Amniotic stem cell (primary cell): ENCODE measurements around the gene CD160.
"Not testable (repeated sequence)": the region's sequence is repeated elsewhere in the genome, so short reads cannot be mapped to it uniquely, and the experiment has no call there.

Experiments used
- DNase-seq: peaks from one replicate; lab custom pipeline; 2025; lab: John Stamatoyannopoulos, UW

The CD160 gene

GRCh38 chr1:145710291-145711027 lies 8.8 kb upstream of the CD160 start:
- DNase-seq, result no peak

- no peak for DNase-seq
Observed at GRCh38 chr1:145711213-145711651, 8.1 kb upstream of the CD160 start.

DNA sequence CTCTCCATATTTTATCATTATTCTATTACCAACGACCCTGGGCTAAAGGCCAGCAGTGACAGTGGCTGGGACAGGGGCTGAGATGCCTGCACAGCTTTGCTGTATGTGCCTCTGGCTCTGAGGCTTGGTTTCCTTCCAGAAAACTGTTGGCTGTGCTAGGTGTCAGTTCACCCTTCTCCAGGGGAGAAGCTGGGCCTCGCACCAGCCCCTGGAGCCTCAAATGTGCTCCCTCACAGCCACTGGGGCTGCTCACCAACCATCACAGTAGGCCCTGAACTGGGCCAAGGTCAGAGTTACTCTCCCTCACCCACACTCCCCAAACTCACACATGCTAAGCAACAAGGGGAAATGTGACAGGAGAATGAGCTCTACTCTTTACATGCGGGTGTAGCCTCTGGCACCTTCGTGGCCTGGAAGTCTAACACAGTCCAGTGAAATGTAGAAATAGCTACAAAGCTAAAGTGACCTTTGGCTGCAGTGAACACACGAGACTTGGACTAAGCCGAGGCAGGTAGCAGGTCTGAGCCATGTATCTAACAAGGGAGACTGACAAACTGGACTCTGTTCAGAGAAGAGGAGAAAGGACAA lies 4.7 kb upstream of the CD160 start:
- DNase-seq, result no peak

DNA sequence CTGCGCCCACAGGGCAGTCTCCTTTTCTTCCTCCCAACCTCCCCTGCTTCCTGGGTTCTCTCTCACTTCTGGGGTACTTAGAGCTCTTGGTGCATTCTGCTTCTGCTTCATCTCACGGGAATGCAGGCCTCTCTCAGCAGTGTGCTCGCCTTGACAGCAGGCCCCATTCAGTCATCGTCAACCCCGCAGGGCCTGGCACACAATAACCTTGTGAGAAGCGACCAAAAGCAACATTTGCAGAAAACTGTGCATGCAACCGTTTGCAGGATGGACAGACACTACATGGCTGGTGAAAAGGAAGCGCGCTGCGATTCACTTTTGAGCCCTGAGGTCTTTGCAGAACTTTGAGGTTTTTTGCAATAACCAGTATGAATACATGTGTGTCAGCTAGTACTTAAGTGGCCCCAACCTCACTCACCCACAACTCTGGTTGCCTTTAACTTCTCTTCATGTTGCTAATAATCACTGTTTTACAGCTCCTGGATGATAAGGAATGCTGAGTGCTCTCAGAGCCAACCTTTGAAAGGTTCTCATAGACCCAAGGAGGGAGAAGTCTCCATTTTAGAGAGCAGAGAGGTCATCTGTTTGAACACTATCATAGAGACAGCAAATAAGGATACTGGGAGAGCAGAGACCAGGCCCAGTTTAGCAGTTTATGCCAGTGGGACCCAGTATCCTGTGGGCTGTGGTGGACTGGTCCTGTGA lies 2.5 kb upstream of the CD160 start:
- no peak for DNase-seq

GRCh38 chr1:145717833-145718232 lies 1.5 kb upstream of the CD160 start:
- no peak for DNase-seq

GRCh38 chr1:145718465-145718864 lies 834 bp upstream of the CD160 start:
- not testable (repeated sequence) for DNase-seq

DNA sequence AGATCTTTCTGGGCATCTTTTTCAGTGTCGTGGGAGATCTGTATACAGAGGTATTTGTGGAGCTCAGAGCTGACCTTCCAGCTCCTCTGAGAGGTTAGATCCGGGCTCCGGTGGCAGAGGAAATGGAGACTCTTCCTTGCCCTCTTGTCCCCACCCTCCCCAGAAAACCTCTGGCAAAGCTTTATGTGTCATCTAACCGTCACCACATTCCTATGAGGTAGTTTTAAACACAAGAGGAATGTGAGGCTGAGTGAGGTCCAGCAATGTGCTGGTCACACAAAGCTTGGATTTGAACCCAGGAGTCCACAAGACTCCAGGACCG lies 1.2 kb downstream of the CD160 start:
- no peak for DNase-seq

GRCh38 chr1:145720878-145721671 lies 1.8 kb downstream of the CD160 start:
- DNase-seq, result peak; percentile 18

DNA sequence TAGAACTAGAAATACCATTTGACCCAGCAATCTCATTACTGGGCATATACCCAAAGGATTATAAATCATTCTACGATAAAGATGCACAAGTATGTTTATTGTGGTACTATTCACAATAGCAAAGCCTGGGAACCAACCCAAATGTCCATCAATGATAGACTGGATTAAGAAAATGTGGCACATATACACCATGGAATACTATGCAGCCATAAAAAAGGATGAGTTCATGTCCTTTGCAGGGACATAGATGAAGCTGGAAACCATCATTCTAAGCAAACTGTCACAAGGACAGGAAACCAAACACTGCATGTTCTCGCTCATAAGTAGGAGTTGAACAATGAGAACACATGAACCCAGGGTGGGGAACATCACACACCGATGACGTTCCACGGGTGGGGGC lies 6.9 kb downstream of the CD160 start:
- DNase-seq, result not testable (repeated sequence)

DNA sequence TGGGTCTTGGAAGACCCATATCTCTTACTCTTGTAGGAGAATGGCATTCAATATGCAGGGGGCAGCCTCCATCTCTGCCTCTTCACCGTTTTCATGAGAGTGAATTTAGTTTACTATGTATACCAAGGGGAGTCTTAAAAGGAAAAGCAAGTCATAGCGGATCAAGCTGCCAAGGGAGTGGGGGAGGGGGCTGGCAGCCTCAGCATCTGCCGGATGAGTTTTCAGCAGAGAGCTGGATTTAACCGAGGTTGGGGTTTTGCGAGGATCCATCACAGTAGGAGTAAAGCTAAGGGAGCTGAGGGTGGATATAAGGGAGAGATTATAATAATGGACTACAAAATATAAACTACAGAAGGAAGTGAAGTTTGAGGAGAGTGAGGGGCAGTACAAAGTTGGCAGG lies 9.9 kb downstream of the CD160 start:
- DNase-seq, result no peak

GRCh38 chr1:145729666-145730436 lies 10.6 kb downstream of the CD160 start:
- DNase-seq, result no peak

GRCh38 chr1:145730467-145730866 lies 11.2 kb downstream of the CD160 start:
- no peak for DNase-seq

GRCh38 chr1:145730900-145731299 lies 11.6 kb downstream of the CD160 start:
- no peak for DNase-seq

GRCh38 chr1:145736191-145736590 lies 16.9 kb downstream of the CD160 start:
- no peak for DNase-seq

GRCh38 chr1:145740269-145740668 lies 21.0 kb downstream of the CD160 start:
- DNase-seq, result peak; percentile 65

DNA sequence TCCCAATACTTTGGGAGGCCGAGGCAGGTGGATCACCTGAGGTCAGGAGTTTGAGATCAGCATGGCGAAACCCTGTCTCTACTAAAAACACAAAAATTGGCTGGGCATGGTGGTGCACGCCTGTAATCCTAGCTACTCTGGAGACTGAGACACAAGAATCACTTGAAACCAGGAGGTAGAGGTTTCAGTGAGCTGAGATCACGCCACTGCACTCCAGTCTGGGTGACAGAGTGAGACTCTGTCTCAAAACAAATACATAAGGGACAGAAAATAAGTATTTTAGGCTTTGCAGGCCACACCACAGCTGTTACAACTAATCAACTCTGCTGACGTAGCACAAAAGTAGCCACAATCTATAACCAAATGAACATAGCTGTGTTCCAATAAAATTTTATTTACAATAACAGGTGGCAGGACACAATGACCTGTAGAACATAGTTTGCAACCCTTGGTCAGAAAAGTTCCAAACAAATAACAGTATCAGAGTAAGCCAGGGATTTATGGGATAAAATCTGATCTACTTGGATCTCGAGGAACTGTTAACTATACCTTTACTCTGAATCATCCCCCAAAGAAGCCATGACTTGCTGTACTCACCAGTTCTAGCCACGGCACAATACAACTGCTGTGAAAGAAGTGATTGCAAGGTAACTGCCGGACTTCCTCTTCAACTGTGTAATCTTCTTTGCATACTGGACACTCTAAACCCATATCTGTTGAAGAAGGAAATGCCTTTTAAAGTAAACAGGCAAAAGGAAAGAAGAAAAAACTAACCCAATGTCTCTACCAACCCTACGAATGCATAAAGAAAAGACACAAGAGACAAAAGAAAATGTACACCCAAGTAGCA lies 28.3 kb downstream of the CD160 start:
- DNase-seq, result no peak

DNA sequence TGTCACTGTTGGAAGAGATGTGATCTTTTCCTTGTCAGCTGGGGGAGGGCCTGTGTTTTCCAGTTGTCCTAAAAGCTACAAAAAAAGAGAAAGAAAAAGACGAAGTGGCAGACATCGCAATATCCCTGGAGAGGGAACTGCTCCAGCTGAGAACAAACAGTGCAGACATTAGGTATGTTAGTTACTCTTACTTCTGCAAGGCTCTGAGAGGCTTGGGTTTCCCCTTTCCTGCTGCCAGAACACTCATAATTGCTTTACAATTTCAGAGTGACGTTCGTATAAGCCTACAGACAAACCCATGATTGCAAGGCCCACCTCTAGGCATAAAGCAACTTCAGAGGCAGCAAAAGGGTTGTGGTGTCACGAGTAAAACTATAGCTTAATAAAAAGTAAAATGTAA lies 31.1 kb downstream of the CD160 start:
- DNase-seq, result no peak

GRCh38 chr1:145751491-145752037 lies 32.3 kb downstream of the CD160 start:
- DNase-seq, result peak; percentile 76

- DNase-seq, result no peak
Observed at GRCh38 chr1:145757420-145757819, 38.1 kb downstream of the CD160 start.

DNA sequence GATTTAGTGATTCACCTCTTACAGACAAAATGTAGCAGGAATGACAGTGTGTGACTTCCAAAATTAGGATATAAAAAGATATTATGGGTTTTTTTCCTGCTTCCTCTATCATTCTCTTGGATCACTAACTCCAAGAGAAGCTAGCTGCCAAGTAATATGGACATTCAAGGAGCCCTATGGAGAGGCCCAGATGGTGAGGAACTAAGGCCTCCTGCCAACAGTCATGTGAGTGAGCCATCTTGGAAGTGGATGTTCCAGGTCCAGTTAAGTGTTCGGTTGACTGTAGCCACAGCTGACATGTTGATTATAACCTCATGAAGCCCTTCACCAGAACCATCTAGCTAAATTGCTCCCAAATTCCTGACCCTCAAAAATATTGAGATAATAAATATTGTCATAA lies 38.8 kb downstream of the CD160 start:
- DNase-seq, result no peak

- DNase-seq, result no peak
Observed at GRCh38 chr1:145758575-145758974, 39.3 kb downstream of the CD160 start.
